ENCODE data around the gene MCFD2. TPM values are rescaled to one million over a fixed set of nuclear protein-coding genes. Genes with fewer than 3 reads are reported as not detected.

Gene MCFD2
- total and polyA plus RNA-seq, 8 donors: 13.3 to 127 (median 43.3) TPM

GRCh38 chr2:46951290-46952064 lies 35.9 kb upstream of the MCFD2 start:
- H3K27ac ChIP-seq: no peak overlapping the region
- peaks cover 19 to 22% (median 21%) of the 10 kb centered on the region in 4 donors for H3K4me1 ChIP-seq
- H3K9me3 ChIP-seq: no peaks in the 10 kb centered on the region
- TF ChIP-seq CTCF (IDR thresholded peaks at IDR 0.05) (no peak), POLR2AphosphoS5 (IDR thresholded peaks at IDR 0.05) (no peak), POLR2A (IDR thresholded peaks at IDR 0.05) (no peak), EP300 (IDR thresholded peaks at IDR 0.05) (no peak)
- peaks cover 0 to 4% (median 0%) of the 10 kb centered on the region in 3 donors for H3K27me3 ChIP-seq
- H3K36me3 ChIP-seq: peaks cover 3 to 42% (median 40%) of the 10 kb centered on the region in 4 donors
- WGBS, 5 donors: 82 to 87% (median 85%) methylated on average over 9 of the region's 9 CpGs
- intact Hi-C loops (cut with DNase I; ENCODE audit: low total_unique reads): no loop called here
- H3K4me3 ChIP-seq: no peak overlapping the region
- no peak for DNase-seq

DNA sequence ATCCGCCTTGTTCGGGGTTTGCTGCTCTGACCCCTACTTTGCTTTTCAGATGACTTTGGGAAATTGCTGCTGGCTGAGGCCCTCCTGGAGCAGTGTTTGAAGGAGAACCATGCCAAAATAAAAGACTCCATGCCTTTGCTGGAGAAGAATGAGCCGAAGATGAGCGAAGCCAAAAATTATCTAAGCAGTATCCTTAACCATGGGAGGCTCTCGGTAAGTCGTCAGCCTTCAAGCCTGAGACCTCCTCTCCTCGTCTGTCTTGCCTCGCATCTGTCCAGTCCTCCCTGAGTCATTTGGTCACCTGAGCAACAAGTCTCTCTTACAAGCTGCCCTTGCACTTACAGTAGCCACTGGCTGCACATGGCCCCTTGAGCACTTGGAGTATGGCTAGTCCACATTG lies 34.7 kb upstream of the MCFD2 start:
- TF ChIP-seq POLR2AphosphoS5 (IDR thresholded peaks at IDR 0.05) (no peak), EP300 (IDR thresholded peaks at IDR 0.05) (no peak), POLR2A (IDR thresholded peaks at IDR 0.05) (no peak), CTCF (IDR thresholded peaks at IDR 0.05) (no peak)
- intact Hi-C loops (cut with DNase I; ENCODE audit: low total_unique reads): no loop called here
- Histone ChIP-seq H3K27me3 (peaks cover 0 to 4% (median 0%) of the 10 kb centered on the region in 3 donors), H3K4me3 (no peak overlapping the region), H3K4me1 (peaks cover 7 to 16% (median 9%) of the 10 kb centered on the region in 4 donors), H3K27ac (no peak overlapping the region), H3K36me3 (peaks cover 3 to 41% (median 37%) of the 10 kb centered on the region in 4 donors), H3K9me3 (no peaks in the 10 kb centered on the region)
- DNase-seq: no peak
- 84 to 96% (median 90%) methylated on average over 8 of the region's 8 CpGs for WGBS, 5 donors

DNA sequence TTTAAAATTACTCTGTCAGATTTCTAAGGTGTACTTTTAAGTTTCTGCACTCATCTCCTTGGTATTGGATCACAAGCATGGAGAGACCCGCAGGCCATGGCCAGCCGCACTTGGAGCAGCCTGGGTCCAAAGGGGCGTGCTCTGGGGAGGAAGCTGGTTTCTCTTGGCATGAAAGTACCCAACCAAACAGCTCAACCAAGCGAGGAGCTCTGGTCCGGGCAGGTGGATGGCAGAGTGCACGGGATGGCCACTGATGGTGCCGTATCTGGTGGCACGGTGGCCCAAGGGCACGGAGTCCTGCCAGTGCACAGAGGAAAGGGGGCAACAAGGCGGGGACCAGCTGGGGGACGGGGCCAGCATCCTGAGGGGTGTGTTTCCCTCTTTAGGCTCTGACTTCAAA lies 32.2 kb upstream of the MCFD2 start:
- H3K9me3 ChIP-seq: no peaks in the 10 kb centered on the region
- no peak overlapping the region for H3K27ac ChIP-seq
- intact Hi-C loops (cut with DNase I; ENCODE audit: low total_unique reads): no loop called here
- H3K36me3 ChIP-seq: peaks cover under 1 to 33% (median 27%) of the 10 kb centered on the region in 4 donors
- peaks cover 0 to 23% (median 4%) of the 10 kb centered on the region in 4 donors for H3K4me1 ChIP-seq
- no peaks in the 10 kb centered on the region for H3K27me3 ChIP-seq
- no peak for DNase-seq
- TF ChIP-seq CTCF (IDR thresholded peaks at IDR 0.05) (no peak), POLR2AphosphoS5 (IDR thresholded peaks at IDR 0.05) (no peak), POLR2A (IDR thresholded peaks at IDR 0.05) (no peak), EP300 (IDR thresholded peaks at IDR 0.05) (no peak)
- H3K4me3 ChIP-seq: no peak overlapping the region
- 82 to 91% (median 90%) methylated on average over 9 to 11 of the region's 11 CpGs for WGBS, 5 donors

DNA sequence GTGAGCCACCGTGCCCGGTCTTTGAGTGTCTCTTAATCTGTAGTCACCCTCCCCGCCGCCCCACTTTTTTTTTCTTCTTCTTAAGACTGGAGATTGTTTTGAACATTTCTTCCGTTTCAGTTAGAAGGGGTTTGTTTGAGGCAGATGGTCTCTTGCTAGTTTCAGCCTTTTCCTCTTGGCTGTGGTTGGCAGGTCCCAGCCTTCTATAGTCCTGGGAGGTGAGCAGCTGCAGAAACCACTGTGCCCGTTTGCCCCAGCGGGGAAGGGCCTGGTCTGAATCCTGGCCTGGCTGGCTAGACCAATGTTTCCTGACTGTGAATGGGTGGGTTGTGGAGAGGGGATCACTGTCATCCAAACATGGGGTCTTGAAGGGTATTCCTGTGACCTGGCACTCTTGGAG lies 30.1 kb upstream of the MCFD2 start:
- intact Hi-C loops (cut with DNase I; ENCODE audit: low total_unique reads): no loop called here
- no peaks in the 10 kb centered on the region for H3K9me3 ChIP-seq
- WGBS, 5 donors: 82 to 93% (median 93%) methylated on average over 7 of the region's 7 CpGs

More for the DNA sequence above, 30.1 kb upstream of the MCFD2 start:
- Histone ChIP-seq H3K4me3 (no peak overlapping the region), H3K4me1 (peaks cover 11 to 32% (median 15%) of the 10 kb centered on the region in 4 donors), H3K36me3 (peaks cover 0 to 13% (median 7%) of the 10 kb centered on the region in 4 donors), H3K27me3 (no peaks in the 10 kb centered on the region), H3K27ac (no peak overlapping the region)
- DNase-seq: no peak
- TF ChIP-seq EP300 (IDR thresholded peaks at IDR 0.05) (no peak), POLR2AphosphoS5 (IDR thresholded peaks at IDR 0.05) (no peak), POLR2A (IDR thresholded peaks at IDR 0.05) (no peak), CTCF (IDR thresholded peaks at IDR 0.05) (no peak)
